Neural cell (in vitro differentiated cells): ENCODE measurements around the gene AKR1C4.

Experiments used
- EP300 ChIP-seq: fragments of 450-650 bp; conservative IDR thresholded peaks from 2 replicates; pipeline ENCODE4 v1.6.1; 2014; ENCODE audit warnings: antibody characterized with exemption, mild to moderate bottlenecking, moderate library complexity; ENCODE audit not compliant: poor library complexity, severe bottlenecking
- EZH2 ChIP-seq: fragments of 200-600, 300-800 bp; shearing (Covaris generic), sonication (generic); IDR thresholded peaks from 2 replicates; pipeline ENCODE4 v1.6.1; 2014; ENCODE audit warnings: antibody characterized with exemption, low read length, borderline replicate concordance, mild to moderate bottlenecking; ENCODE audit not compliant: insufficient read depth, poor library complexity, severe bottlenecking
- POLR2AphosphoS5 ChIP-seq: IDR thresholded peaks from 2 replicates; pipeline ENCODE4 v1.6.1; 2012
- RAD21 ChIP-seq: fragments of 450-650 bp; conservative IDR thresholded peaks from 2 replicates; pipeline ENCODE4 v1.6.1; 2014; ENCODE audit warnings: antibody characterized with exemption, mild to moderate bottlenecking, moderate library complexity
- SMC3 ChIP-seq: fragments of 450-650 bp; conservative IDR thresholded peaks from 2 replicates; pipeline ENCODE4 v1.6.1; 2014; ENCODE audit warnings: antibody characterized with exemption, mild to moderate bottlenecking, moderate library complexity; ENCODE audit not compliant: poor library complexity
- TAF1 ChIP-seq: IDR thresholded peaks from 2 replicates; pipeline ENCODE4 v1.6.1; 2012; ENCODE audit warnings: low read depth
- TF ChIP-seq, protein P1 (sequence below): IDR thresholded peaks from 2 replicates; pipeline ENCODE4 v1.6.1; 2012; ENCODE audit warnings: borderline replicate concordance
- TF ChIP-seq, protein P2 (sequence below): fragments of 450-650 bp; IDR thresholded peaks from 2 replicates; pipeline ENCODE4 v1.5.1; 2014; ENCODE audit warnings: antibody characterized with exemption, mild to moderate bottlenecking, moderate library complexity; ENCODE audit not compliant: poor library complexity, severe bottlenecking

- no peak for TF ChIP-seq TAF1
- TF ChIP-seq, protein P1, sequence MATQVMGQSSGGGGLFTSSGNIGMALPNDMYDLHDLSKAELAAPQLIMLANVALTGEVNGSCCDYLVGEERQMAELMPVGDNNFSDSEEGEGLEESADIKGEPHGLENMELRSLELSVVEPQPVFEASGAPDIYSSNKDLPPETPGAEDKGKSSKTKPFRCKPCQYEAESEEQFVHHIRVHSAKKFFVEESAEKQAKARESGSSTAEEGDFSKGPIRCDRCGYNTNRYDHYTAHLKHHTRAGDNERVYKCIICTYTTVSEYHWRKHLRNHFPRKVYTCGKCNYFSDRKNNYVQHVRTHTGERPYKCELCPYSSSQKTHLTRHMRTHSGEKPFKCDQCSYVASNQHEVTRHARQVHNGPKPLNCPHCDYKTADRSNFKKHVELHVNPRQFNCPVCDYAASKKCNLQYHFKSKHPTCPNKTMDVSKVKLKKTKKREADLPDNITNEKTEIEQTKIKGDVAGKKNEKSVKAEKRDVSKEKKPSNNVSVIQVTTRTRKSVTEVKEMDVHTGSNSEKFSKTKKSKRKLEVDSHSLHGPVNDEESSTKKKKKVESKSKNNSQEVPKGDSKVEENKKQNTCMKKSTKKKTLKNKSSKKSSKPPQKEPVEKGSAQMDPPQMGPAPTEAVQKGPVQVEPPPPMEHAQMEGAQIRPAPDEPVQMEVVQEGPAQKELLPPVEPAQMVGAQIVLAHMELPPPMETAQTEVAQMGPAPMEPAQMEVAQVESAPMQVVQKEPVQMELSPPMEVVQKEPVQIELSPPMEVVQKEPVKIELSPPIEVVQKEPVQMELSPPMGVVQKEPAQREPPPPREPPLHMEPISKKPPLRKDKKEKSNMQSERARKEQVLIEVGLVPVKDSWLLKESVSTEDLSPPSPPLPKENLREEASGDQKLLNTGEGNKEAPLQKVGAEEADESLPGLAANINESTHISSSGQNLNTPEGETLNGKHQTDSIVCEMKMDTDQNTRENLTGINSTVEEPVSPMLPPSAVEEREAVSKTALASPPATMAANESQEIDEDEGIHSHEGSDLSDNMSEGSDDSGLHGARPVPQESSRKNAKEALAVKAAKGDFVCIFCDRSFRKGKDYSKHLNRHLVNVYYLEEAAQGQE, result no peak
- TF ChIP-seq EP300, result no peak
- TF ChIP-seq, protein P2, sequence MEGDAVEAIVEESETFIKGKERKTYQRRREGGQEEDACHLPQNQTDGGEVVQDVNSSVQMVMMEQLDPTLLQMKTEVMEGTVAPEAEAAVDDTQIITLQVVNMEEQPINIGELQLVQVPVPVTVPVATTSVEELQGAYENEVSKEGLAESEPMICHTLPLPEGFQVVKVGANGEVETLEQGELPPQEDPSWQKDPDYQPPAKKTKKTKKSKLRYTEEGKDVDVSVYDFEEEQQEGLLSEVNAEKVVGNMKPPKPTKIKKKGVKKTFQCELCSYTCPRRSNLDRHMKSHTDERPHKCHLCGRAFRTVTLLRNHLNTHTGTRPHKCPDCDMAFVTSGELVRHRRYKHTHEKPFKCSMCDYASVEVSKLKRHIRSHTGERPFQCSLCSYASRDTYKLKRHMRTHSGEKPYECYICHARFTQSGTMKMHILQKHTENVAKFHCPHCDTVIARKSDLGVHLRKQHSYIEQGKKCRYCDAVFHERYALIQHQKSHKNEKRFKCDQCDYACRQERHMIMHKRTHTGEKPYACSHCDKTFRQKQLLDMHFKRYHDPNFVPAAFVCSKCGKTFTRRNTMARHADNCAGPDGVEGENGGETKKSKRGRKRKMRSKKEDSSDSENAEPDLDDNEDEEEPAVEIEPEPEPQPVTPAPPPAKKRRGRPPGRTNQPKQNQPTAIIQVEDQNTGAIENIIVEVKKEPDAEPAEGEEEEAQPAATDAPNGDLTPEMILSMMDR, result no peak
- TF ChIP-seq EZH2, result no peak
- TF ChIP-seq RAD21, result no peak
- no peak for TF ChIP-seq SMC3
- no peak for TF ChIP-seq POLR2AphosphoS5
Measured at GRCh38 chr10:5265139-5265538, 68.5 kb downstream of the AKR1C4 start.
